Loucy (cell line): ENCODE measurements around the gene STIM1.

Experiments
- H2AFZ ChIP-seq: fragments of 200-600 bp; sonication (generic); 2 replicates; pipeline ENCODE4 v1.6.0; 2016; ENCODE audit warnings: antibody characterized with exemption, mild to moderate bottlenecking, low read length, moderate library complexity
- H3F3A ChIP-seq: fragments of 200-600 bp; 2 replicates; pipeline ENCODE4 v1.6.0; 2016; ENCODE audit warnings: antibody characterized with exemption, low read depth, mild to moderate bottlenecking
- H3K27me3 ChIP-seq: fragments of 200-600 bp; sonication (generic); 2 replicates; pipeline ENCODE4 v1.6.1; 2014; ENCODE audit warnings: low read length, mild to moderate bottlenecking; ENCODE audit not compliant: insufficient read depth, poor library complexity, severe bottlenecking
- H3K36me3 ChIP-seq: fragments of 200-600 bp; sonication (generic); 2 replicates; pipeline ENCODE4 v1.6.1; 2016; ENCODE audit warnings: low read length; ENCODE audit not compliant: insufficient read depth
- H3K4me1 ChIP-seq: fragments of 200-600 bp; sonication (generic); 2 replicates; pipeline ENCODE4 v1.5.1; 2014; ENCODE audit warnings: low read length, mild to moderate bottlenecking; ENCODE audit not compliant: insufficient read depth, poor library complexity, severe bottlenecking
- H3K4me2 ChIP-seq: fragments of 200-600 bp; sonication (generic); 2 replicates; pipeline ENCODE4 v1.6.0; 2014; ENCODE audit warnings: antibody characterized with exemption, low read length, low read depth, mild to moderate bottlenecking; ENCODE audit not compliant: poor library complexity, severe bottlenecking
- H3K4me3 ChIP-seq: fragments of 200-600 bp; sonication (generic); 2 replicates; pipeline ENCODE4 v1.5.1; 2014; ENCODE audit warnings: low read length, mild to moderate bottlenecking, mixed read lengths; ENCODE audit not compliant: poor library complexity, severe bottlenecking
- H3K79me2 ChIP-seq: fragments of 200-600 bp; sonication (generic); 2 replicates; pipeline ENCODE4 v1.6.1; 2014; ENCODE audit warnings: low read length; ENCODE audit not compliant: insufficient read depth
- H3K9ac ChIP-seq: fragments of 200-600 bp; sonication (generic); 2 replicates; pipeline ENCODE4 v1.6.0; 2014; ENCODE audit warnings: mild to moderate bottlenecking, low read depth, low read length, moderate library complexity; ENCODE audit not compliant: poor library complexity, severe bottlenecking
- H3K9me2 ChIP-seq: fragments of 200-600 bp; sonication (generic); replicated peaks from 2 replicates; pipeline ENCODE4 v1.6.1; 2016; ENCODE audit warnings: low read depth, low read length, mixed read lengths
- H3K9me3 ChIP-seq: fragments of 200-600 bp; sonication (generic); 2 replicates; pipeline ENCODE4 v1.6.1; 2014; ENCODE audit warnings: mild to moderate bottlenecking, antibody characterized with exemption, low read length, low read depth; ENCODE audit not compliant: insufficient read depth
- H4K20me1 ChIP-seq: fragments of 200-600 bp; sonication (generic); 2 replicates; pipeline ENCODE4 v1.6.0; 2014; ENCODE audit warnings: antibody characterized with exemption, low read length, mild to moderate bottlenecking; ENCODE audit not compliant: insufficient read depth, poor library complexity, severe bottlenecking
- CTCF ChIP-seq: fragments of 200-600 bp; sonication (generic); conservative IDR thresholded peaks from 2 replicates; pipeline ENCODE4 v1.5.1; 2014; ENCODE audit warnings: mild to moderate bottlenecking, antibody characterized with exemption, low read length
- EZH2phosphoT487 ChIP-seq: fragments of 200-600 bp; IDR thresholded peaks from 2 replicates; pipeline ENCODE4 v1.6.1; 2018; ENCODE audit warnings: antibody characterized with exemption, mild to moderate bottlenecking, moderate library complexity, borderline replicate concordance

STIM1 gene

GRCh38 chr11:4027746-4028145 lies 172.3 kb downstream of the STIM1 start:
- Histone ChIP-seq H3K9me3 (0 out of 2 replicates have a peak, but pooled peaks cover 13% of the 10 kb centered on the region), H3K4me3 (no peak overlapping the region), H3K9me2 (no peaks in the 10 kb centered on the region), H3K9ac (no peak overlapping the region), H4K20me1 (no peaks in the 10 kb centered on the region), H3K79me2 (peaks cover 13% of the 10 kb centered on the region), H3F3A (no peaks in the 10 kb centered on the region), H3K4me2 (no peak overlapping the region), H3K4me1 (no peaks in the 10 kb centered on the region), H3K27me3 (no peaks in the 10 kb centered on the region), H2AFZ (no peak overlapping the region), H3K36me3 (peaks cover 40% of the 10 kb centered on the region)
- TF ChIP-seq CTCF = no peak

GRCh38 chr11:4030197-4030596 lies 174.7 kb downstream of the STIM1 start:
- no peak overlapping the region for H3K4me2 ChIP-seq
- TF ChIP-seq CTCF = no peak
- TF ChIP-seq EZH2phosphoT487 = no peak

GRCh38 chr11:4032097-4032496 lies 176.6 kb downstream of the STIM1 start:
- no peaks in the 10 kb centered on the region for H3F3A ChIP-seq
- H3K9me3 ChIP-seq = peaks cover 10% of the 10 kb centered on the region; the same call in 1 of the 2 replicates
- H3K4me1 ChIP-seq = no peaks in the 10 kb centered on the region
- H3K27me3 ChIP-seq = no peaks in the 10 kb centered on the region
- no peak overlapping the region for H3K4me3 ChIP-seq
- H3K9me2 ChIP-seq = no peaks in the 10 kb centered on the region
- H3K4me2 ChIP-seq = no peak overlapping the region
- H3K36me3 ChIP-seq = peaks cover 4% of the 10 kb centered on the region
- no peak overlapping the region for H3K9ac ChIP-seq
- no peak overlapping the region for H2AFZ ChIP-seq
- TF ChIP-seq EZH2phosphoT487 = no peak
- TF ChIP-seq CTCF = no peak
- peaks cover 28% of the 10 kb centered on the region for H3K79me2 ChIP-seq
- no peaks in the 10 kb centered on the region for H4K20me1 ChIP-seq

More at GRCh38 chr11:4030197-4030596, 174.7 kb downstream of the STIM1 start:
- H3K9me3 ChIP-seq = 0 out of 2 replicates have a peak, but pooled peaks cover 13% of the 10 kb centered on the region
- no peak overlapping the region for H3K9ac ChIP-seq
- H3K36me3 ChIP-seq = peaks cover 23% of the 10 kb centered on the region
- H3K4me3 ChIP-seq = no peak overlapping the region
- no peaks in the 10 kb centered on the region for H3K4me1 ChIP-seq
- H3F3A ChIP-seq = no peaks in the 10 kb centered on the region
- no peak overlapping the region for H2AFZ ChIP-seq
- H3K9me2 ChIP-seq = no peaks in the 10 kb centered on the region
- H3K27me3 ChIP-seq = no peaks in the 10 kb centered on the region
- H4K20me1 ChIP-seq = no peaks in the 10 kb centered on the region
- H3K79me2 ChIP-seq = peaks cover 10% of the 10 kb centered on the region
